Activated CD4-positive, alpha-beta T cell treated with anti-CD3 and anti-CD28 coated beads, Interleukin-2, amount 10 ng/mL, durations not matched to agents 7 days and 5 days (primary cell): Measurements from ENCODE around the gene OR52E5. TPM values are rescaled to one million over a fixed set of nuclear protein-coding genes. Genes with fewer than 3 reads are reported as not detected.

Experiments
- CTCF ChIA-PET: fragments of 350-600 bp; sonication (Branson Sonifier 250); formaldehyde crosslinking; loops from one replicate; lab custom pipeline; 2021; ENCODE audit warnings: antibody characterized with exemption; lab: Charles Lee
- POLR2A ChIA-PET: fragments of 350-600 bp; sonication (Branson Sonifier 250); formaldehyde crosslinking; loops from one replicate; lab custom pipeline; 2021; ENCODE audit warnings: antibody characterized with exemption; lab: Charles Lee
- DNase-seq: peaks from one replicate; pipeline ENCODE4 v3.0.0-alpha.2; 2020
- H3K27ac Mint-ChIP-seq: one replicate; pipeline ENCODE4 v1.8.0; 2021; ENCODE audit warnings: mild to moderate bottlenecking, moderate library complexity, mixed read lengths
- H3K27me3 Mint-ChIP-seq: one replicate; pipeline ENCODE4 v1.8.0; 2021; ENCODE audit warnings: mixed read lengths
- H3K36me3 Mint-ChIP-seq: one replicate; pipeline ENCODE4 v1.8.0; 2021; ENCODE audit warnings: low read depth, mixed read lengths
- H3K4me1 Mint-ChIP-seq: one replicate; pipeline ENCODE4 v1.8.0; 2021; ENCODE audit warnings: mixed read lengths
- H3K4me3 Mint-ChIP-seq: one replicate; pipeline ENCODE4 v1.8.0; 2021; ENCODE audit warnings: mild to moderate bottlenecking, moderate library complexity, mixed read lengths
- H3K9me3 Mint-ChIP-seq: one replicate; pipeline ENCODE4 v1.8.0; 2021; ENCODE audit warnings: mixed read lengths
- total RNA-seq, 2 experiments: library from RNA; stranded (reverse); gene quantifications; one replicate each; pipeline ENCODE4 v1.2.3, GENCODE V29; 2021

The OR52E5 gene
- total RNA-seq, 2 experiments from 2014 or later = not detected

GRCh38 chr11:5941951-5942350, 48.9 kb downstream of the OR52E5 start, which contains the start of gene OR56A3:
Gene OR56A3, plus strand, starts transcription at chr11:5942251. Its CDS starts 5,096 bp downstream, at chr11:5947347.
- POLR2A ChIA-PET = no interaction called here
- no peaks in the 10 kb centered on the region for H3K4me1 Mint-ChIP-seq

More at GRCh38 chr11:5941951-5942350, 48.9 kb downstream of the OR52E5 start, which contains the start of gene OR56A3:
- CTCF ChIA-PET = no interaction called here
- Mint-ChIP-seq H3K27ac (no peak within 1 kb of the TSS), H3K4me3 (no peak within 1 kb of the TSS), H3K36me3 (no peaks in the 10 kb centered on the region), H3K9me3 (no peaks in the 10 kb centered on the region), H3K27me3 (peaks cover 2% of the 10 kb centered on the region)
- no peak for DNase-seq

Other genes starting within 250 kb of the OR52E5 start
- 10 to 100 TPM; 26.2 to 31.1 TPM for gene TRIM5, start 208.1 kb upstream of the OR52E5 start, total RNA-seq
- 100 to 1,000 TPM; 317 to 367 TPM for gene TRIM22, start 203.4 kb upstream of the OR52E5 start, total RNA-seq
- gene OR56B1, start 156.8 kb upstream of the OR52E5 start, total RNA-seq = under 1 TPM; 0.31 to 0.40 TPM
- 1 to 10 TPM in 1 of 2 experiments, under 1 TPM in 1; 0.89 to 1.1 TPM for gene OR52N4, start 139.0 kb upstream of the OR52E5 start, total RNA-seq
- gene OR52N5, start 109.9 kb upstream of the OR52E5 start, total RNA-seq = not detected
- not detected for gene OR52N1, start 101.9 kb upstream of the OR52E5 start, total RNA-seq
- not detected for gene OR52N2, start 84.3 kb upstream of the OR52E5 start, total RNA-seq
- not detected for gene OR52E6, start 51.3 kb upstream of the OR52E5 start, total RNA-seq
- gene OR52E8, start 35.5 kb upstream of the OR52E5 start, total RNA-seq = not detected
- gene OR52E4, start 12.6 kb upstream of the OR52E5 start, total RNA-seq = not detected
- not detected for gene OR56A3, start 49.0 kb downstream of the OR52E5 start, total RNA-seq
- not detected for gene OR56A5, start 75.3 kb downstream of the OR52E5 start, total RNA-seq
- gene OR52L1, start 93.8 kb downstream of the OR52E5 start, total RNA-seq = not detected
- not detected for gene OR56A4, start 113.7 kb downstream of the OR52E5 start, total RNA-seq
- not detected for gene OR56A1, start 137.6 kb downstream of the OR52E5 start, total RNA-seq
- not detected for gene OR56B4, start 214.5 kb downstream of the OR52E5 start, total RNA-seq